HG03354 (cell line): ENCODE results near the gene TOP3B.

Experiments
- ATAC-seq: cut with Tn5 transposase; IDR thresholded peaks from one replicate; pipeline ENCODE4 v1.9.1; 2021; ENCODE audit warnings: mild to moderate bottlenecking; ENCODE audit not compliant: unreplicated experiment, poor library complexity, severe bottlenecking

TOP3B gene

DNA sequence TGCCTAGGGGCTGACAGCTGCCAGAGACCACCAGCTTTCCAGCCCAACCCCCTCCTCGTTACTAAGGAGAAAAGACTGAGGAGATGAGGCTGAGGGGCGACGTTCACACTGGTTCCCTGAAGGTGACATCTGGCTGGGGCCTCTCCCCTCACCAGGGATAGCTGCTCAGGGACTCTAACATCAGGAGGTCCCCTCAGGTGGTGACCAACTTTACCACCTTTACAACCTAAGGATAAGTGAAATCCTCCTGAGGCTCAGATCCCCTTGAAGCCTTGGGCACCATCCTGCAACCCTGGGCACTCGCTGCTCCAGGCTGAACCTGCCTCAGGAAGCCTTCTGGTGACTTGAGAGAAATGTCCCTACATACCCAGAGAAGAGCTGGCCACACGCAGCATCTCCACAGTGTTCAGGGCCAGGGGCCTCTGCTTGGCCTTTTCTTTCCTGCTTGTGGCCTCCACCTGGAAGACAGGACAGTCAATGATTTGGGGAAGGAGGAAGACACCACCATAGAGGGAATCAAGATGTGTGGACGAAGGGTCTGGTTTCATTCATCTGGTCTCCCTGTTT is 17.6 kb downstream of the TOP3B start:
- no peak for ATAC-seq

DNA sequence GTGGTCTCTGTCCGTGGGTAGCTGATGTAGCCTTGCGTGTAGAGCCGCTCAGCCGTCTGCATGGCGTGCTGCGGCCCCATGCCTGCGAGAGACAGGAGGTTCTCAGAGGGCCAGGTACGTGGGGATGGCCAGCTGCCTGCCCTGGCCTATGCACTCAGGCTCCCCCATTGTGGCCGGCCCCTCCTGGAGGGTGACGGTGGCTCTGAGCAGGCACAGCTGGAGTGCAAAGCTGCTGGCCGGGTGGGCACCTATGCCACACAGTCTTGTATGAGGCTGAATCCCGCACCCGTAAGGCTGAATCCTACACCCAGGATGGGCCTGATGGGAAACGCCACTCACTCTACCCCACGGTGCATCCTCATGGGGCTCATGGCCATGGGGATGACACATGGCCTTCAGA is 18.4 kb downstream of the TOP3B start:
- no peak for ATAC-seq

DNA sequence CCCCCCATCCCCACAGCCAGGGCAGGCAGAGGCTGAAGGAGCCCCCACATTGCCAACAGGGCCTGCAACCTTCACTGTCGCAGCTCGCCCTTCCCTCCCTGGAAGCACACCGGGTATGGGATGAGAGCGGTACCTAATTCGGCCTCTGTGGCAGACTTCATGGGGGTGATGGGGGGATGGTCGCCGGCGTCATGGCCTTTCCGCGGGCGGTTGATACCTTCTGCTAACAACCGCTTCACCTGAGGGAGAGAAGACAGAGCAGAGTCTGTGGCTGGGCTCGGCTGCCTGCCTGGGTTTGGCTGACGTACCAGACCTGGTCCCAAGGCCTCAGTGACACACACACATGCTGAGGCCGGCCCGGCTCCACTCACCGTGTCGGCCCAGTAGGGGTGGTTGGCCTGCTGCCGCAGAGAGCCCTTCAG is 18.8 kb downstream of the TOP3B start:
- no peak for ATAC-seq

DNA sequence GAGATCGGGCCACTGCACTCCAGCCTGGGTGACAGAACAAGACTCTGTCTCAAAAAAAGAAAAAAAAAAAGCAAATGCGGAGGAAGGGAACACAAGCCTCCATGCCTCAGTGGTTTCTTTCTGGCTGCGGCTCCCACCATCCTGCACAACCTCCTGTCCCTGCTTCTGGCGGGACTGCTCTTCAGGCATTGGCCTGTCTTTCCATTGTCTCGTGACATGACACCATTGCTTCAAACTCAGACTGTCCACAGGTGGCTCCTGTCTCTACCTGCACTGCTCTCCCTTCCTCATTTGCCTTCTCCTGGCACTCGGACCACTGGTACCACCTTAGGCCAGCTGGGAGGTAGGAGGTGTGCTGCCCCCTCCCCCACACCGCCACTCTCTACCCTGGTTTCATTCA is 19.3 kb downstream of the TOP3B start:
- ATAC-seq, result no peak

DNA sequence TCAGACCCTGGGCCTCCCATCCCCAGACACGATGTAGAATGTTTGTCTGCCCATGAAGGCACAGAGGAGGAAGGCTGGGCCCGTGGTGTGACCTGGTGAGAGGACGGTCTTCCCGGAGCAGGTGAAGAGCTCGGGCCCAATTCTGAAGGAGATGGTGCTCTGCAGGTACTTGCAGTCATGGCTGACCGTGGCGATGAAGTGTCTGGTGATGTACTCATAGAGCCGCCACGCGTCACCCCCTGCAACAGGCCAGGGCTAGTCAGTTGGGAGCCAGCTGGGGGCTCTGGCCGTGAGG is 20.0 kb downstream of the TOP3B start:
- no peak for ATAC-seq

DNA sequence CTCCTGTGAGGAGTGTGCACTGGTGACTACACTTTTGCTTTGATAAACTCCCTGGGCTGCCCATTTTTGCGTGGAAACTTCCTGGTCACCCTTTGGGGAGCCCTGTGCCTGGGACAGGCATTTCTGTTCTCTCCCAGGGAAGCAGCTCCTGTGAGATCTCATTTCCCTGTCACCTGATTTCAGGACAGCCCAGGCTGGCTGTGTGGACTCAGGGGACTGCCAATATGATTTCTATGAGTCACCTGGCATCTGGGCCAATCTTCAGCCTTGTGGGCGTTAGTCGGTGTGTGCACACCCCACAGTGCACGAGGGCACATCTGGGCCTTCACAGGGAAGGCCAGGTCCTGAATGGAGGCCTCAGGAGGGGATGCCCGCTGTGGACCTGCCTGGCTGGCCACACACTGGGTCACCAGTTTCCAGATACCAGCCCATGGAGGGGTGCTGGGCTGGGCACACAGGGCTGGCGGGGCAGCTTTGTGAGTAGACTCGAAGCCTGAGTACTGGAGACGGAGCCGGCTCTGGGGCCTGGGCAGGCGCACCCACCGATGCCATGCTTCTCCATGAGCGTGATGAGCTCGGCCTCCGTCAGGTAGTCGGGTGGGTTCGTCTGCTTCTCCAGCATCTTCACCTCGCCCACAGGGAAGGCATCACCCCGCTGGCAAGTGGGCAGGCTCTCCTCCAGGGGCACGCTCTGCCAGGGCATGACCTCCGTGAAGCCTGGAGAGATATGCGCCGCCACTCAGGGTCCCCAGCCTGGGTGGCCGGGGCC is 20.5 kb downstream of the TOP3B start:
- ATAC-seq, result no peak

DNA sequence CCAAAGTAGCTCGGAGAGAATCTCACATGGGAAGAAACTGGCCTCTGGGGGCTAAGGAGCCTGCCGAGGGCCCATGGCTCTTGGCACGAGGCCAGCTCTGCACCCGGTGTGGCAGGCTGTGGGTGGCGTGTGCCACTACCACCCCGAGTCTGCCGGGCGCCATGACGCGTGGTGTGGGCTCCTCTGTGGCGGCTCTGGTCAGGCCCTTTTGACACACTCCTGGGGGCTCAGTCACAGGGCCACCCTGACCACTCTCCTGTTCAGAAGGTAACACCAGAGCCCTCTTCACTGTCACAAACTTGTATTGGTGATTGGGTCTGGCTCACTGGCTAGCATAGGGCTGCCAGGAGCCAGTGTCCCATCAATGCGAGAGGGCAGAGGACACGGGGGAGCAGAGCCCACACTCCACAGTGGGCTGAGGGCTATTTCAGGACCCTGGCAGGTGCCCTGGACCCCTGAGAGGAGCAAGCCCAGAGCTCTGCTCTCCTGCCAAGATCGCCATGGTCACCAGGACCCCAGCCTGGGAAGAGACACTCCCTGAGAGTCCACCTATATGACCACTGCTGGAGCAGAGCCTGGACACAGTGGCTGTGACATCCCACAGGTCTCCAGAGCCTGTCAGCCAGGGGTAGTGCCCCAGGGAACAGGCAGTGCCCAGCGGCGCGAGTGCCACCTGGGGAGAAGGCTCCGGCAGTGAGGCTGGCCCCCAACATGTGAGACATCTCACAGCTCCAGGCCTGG is 21.3 kb downstream of the TOP3B start:
- no peak for ATAC-seq

DNA sequence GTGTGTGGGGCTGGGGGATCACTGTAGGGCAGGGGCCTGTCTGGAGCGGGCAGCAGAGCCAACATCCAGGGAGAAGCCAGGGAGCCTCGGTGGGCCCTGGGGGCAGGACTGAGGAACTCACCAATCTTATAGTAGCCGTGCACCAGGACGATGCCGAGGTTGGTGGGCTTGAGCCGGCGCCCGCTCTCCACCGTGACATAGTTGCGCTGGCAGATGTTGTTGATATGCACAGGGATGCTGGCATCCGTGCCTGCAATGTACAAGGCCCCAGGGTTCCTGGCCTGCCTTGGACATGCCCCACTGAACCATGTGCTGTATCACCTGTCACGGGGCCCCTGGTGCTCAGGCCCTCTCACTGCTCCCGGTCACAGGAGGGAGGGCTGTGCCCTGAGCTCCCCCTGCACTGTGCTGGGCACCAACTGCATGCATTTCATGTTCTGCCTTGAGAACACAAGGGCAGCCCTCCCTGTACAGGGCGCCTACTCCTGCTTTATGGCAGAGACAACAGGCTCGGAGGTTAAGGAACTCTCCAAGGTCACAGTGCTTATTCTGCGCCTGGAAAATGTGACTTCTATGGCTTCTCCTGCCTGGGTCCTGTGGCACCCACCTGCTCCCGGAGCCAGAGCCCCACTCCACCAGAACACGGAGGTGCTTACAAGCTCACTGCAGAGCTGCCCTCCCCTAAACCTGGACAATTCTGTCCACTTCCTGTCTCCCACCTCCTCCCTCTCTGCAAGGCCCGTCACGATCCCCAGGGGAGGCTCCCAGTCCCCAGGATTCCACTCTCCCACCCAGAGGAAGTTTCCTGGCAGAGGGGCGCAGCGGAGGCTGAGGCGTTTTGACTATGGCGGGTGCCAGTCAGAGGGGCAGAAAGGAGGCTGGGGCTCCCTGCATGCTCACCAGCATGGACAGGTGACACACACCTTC is 22.1 kb downstream of the TOP3B start:
- no peak for ATAC-seq

DNA sequence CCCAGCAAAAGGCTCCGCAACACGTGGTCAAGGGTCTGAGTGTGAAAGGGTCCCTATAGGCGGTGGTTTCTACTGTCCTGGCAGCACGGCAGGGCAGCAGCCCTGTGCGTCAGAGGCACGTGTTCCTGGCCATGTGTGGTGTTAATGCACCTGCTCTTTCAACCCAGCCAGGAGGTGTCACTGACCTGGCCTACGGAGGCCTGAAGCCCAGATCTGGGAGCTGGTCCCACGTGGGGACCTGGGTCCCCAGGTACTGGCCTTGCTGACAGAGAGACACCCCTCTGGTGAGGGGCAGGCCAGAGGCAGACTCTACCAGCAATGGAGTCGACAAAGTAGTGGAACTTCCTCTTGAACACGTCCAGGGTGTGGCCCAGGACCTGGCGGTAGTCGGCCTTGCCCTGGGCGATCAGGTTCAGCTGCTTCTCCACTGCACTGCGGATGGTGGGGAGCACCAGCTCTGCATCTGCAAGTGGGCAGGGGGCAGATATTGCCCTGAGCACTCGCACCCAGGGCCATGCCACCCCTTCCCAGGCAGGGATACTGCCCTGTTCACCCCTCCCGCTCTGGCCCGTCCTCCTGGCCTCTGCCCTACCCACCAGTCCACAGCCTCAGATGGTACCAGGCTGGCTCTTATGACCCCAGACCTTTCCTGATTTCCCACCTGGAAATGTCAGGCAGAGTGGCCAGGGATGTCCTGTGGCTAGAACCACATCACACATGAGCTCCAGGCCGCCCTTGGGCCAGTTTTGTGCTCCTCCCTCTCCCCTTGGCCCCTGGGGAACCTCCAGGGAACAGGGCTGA is 23.1 kb downstream of the TOP3B start:
- no peak for ATAC-seq

DNA sequence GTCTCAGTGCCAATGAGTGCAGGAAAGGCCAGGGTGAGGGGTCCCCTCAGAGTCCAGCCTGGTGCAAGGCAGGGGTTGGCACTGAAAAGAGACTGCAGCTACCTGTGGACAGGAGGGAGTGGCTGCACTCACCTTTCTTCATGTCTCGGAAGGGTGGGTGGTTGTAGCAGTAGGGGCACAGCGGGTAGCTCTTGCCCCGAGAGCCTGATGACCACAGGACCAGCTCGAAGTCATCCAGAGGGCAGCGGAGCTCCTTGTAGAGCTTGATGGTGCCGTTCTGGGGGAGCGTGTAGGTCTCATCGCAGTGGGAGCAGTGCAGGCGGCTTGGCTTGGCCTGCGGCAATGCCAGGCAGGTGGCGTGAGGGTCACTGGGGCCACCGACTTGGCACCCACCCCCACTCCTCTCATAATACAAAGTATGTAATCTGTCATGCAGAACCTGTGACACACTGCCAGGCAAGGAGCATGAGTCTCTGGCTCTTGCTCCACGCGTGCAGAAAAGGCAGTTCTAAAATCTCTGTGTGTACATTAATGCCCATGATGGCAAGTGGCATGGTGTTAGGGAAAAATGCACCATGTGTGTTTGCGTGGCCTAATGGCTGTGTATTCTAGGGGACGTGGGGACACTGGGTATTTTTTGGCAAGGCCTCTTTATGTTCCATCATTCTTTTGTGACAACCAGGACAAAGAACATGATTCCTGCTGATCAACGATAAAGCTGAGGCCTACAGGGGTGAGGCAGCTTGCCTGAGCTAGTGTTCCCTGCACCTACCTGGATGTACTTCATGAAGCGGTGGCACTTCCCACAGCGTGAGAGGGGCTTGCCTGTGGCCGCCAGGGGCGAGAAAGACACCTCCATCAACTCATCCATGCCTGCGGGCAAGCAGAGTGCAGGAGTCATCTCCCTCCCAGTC is 24.0 kb downstream of the TOP3B start:
- ATAC-seq, result no peak

DNA sequence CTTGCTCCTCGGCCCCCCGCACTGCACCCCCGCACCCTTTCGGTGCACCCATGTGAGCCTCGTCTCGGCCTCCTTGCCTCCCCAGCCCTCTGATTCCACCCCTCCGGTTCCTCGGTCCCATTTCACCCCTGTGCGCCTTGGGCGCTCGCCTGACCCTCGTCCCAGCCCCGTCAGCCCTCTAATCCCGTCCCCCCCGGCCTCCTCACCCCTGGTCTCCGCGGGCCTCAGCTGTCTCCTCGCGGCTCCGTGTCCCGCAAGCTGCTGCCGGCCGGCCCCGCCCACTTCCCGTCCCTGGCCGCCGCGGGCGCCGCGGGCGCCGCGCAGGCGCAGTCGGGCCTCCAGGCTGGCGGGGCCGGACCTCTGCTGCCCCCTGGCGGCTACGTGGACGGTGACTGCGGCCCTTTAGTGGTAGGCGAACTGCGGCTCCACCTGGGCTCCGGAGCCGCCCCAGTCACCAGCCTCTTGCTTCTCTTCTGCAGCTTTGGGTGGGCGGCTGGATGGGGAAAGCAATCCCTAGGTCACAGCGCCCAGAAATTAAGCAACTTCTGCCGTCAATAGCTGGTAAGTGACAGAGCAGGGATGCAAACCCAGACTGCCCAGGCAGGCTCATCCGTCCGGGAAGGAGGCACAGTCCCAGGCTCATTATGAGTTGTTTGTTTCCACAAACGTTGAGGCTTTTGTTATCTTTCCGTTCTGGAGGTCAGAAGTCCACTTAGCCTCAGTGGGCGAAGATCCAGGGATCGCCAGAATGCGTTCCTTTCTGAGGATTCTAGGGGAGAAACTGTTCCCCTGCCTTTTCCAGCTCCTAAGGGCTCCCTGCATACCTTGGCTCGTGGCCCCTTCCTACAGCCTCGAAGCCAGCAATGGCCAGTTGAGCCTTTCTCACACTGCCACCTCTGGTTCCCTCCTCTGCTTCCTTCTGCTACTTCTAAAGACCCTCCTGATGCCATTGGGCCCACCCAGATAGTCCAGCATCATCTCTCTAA is 29.7 kb downstream of the TOP3B start, which contains the start of gene PPM1F:
TSS of gene PPM1F (minus strand) at position 263 of the 986 bp plus-strand sequence. CDS start 6,800 bp downstream, outside the sequence.
- peak; percentile 66 for ATAC-seq

DNA sequence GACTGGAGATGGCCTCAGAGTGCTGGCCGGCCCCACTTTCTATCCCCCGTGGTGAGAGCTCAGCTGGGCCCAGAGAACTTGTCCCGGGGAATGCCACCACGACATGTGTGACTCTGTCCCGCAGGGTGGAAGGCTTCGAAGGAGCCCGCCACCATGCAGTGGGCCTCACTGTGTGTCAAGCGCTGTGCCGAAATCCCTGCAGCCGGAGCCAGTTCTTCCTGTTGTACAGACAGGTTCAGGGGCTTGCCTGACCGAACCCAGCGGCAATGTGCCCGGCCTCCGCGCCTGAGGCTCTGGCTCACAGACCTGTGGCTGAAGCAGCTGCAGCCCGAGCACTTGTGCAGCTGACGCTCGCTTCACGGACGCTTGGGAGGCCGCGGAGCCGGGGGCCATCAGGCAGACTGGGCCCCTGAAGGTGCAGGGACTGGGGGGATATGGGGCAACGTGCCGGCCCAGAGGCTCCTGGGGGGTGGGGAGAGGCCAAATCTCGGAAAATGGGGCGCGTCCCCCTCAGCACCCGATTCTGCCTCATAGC is 30.6 kb downstream of the TOP3B start:
- ATAC-seq, result no peak

DNA sequence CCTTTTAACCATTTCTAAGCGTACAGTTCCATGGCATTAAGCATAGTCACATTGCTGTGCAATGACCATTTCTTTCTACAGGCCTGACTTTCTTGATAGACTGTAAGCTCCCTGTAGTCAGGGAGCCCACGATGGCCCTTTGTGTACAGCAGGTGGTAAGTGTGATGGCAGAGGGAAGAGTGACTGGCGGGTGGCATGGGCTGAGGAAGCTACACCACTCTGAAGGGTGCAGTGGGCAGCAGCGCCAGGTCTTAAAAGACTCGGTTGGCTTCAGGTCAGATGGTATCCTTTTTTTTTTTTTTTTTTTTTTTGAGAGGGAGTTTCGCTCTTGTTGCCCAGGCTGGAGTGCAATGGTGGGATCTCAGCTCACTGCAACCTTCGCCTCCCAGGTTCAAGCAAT is 31.5 kb downstream of the TOP3B start:
- no peak for ATAC-seq

DNA sequence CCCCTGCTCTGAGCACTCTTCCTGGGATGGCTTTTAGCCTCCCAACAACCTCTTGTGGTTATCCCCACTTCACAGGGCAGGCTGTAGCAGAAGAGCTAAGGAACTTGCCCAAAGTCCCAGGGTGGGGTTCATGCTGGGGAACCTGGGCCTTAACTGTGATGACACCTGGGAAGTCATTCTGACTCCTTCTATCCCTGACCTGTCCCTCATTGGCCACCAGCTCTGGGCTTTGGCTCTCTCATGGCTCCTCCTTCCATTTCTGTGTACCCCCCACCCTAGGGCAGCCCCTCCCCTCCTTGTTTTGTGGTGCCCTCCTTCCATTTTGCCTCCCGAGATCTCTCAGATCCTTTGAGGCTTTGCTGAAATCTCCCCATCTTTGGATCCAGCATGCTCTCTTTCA is 32.6 kb downstream of the TOP3B start:
- no peak for ATAC-seq

DNA sequence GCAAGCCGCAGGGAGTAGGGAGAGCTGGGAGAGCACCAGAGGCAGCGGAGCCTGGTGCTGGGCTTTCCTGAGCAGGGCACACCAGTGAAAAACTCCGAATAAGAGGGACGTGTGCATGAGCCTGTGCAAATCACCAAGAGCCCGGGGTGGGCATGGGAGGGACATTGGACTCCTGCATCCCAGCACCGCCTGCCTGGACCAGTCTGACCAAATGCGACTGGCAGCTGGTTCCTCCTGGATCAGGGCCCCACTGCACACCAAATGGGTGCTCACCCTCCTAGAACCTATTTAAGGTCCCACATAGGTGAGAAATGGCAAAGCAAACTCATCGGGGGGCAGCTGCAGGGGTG is 33.0 kb downstream of the TOP3B start:
- ATAC-seq, result no peak

DNA sequence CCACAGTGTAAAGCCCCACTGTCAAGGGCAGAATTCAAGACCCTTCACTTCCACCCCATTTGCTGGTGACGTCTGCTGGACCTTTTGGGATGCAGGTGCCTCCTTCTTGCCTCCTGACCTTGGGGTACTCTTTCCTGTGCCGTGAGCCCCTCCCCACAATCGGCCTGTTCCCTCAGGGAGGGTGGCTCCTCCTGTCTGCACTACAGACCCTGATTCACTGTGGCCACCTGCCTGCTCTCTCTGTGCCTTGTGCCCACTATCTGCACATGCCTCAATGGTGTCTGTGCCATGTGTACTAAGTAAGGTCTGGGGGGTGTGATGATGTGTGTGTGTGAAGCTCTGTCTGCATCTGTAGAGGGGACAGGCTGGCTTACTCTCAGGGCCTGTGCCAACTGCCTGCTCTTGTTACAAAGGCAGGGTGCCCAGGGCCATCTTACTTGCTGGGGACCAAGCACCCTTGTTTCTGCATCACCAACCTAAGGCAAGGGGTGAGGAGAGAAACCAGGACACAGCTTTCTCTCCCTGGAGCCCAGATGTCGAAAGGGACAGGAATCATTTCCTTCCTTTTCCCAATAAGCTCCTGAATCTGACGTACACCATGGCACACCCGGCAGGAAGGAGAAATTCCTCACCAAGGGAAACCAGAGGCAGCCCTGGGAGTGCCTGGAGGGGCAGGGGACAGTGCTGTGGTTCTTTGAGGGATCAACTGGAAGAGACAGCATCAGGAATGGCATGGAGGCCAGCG is 33.6 kb downstream of the TOP3B start:
- ATAC-seq, result no peak
